Ovary (tissue), 9 donors: ENCODE data around the gene RBM47. TPM values are rescaled to one million over a fixed set of nuclear protein-coding genes. Genes with fewer than 3 reads are reported as not detected.

ENCODE experiments used
- DNase-seq, 5 donors: peaks; one replicate each; pipeline ENCODE4 v3.0.0-alpha.2; 2019 to 2020
- H3K27ac ChIP-seq, 2 donors: fragments of 200-600 bp; one replicate each; pipeline versions ENCODE4 v1.5.1 to v1.8.0; 2019 to 2022
- H3K27me3 ChIP-seq: fragments of 200-600 bp; one replicate; pipeline ENCODE4 v1.8.0; 2022
- H3K36me3 ChIP-seq: fragments of 200-600 bp; sonication (generic); one replicate; pipeline ENCODE4 v1.5.1; 2019
- H3K4me1 ChIP-seq: one replicate; pipeline ENCODE4 v1.8.1; 2013; ENCODE audit warnings: mild to moderate bottlenecking, moderate library complexity; ENCODE audit not compliant: insufficient read depth
- H3K4me3 ChIP-seq: fragments of 200-600 bp; sonication (generic); one replicate; pipeline ENCODE4 v1.5.1; 2017
- H3K9me3 ChIP-seq, 2 donors: fragments of 200-600 bp in 1 of 2; sonication (generic) in 1 of 2; one replicate each; pipeline versions ENCODE4 v1.5.1 to v1.8.1; 2013 to 2019; ENCODE audit warnings: mild to moderate bottlenecking in 1 of 2, moderate library complexity in 1 of 2
- CTCF ChIP-seq, 3 donors: fragments of 450-650 bp in 2 of 3; fragments of 200-600 bp in 1 of 3; IDR thresholded peaks; one replicate each; pipeline versions ENCODE4 v1.5.1 to v1.8.0; 2016 to 2022; ENCODE audit warnings: antibody characterized with exemption in 3 of 3, mild to moderate bottlenecking in 1 of 3
- EP300 ChIP-seq: sonication (generic); formaldehyde crosslinking; IDR thresholded peaks from one replicate; pipeline ENCODE4 v1.6.1; 2017; ENCODE audit warnings: antibody characterized with exemption
- POLR2A ChIP-seq: fragments of 450-650 bp; IDR thresholded peaks from one replicate; pipeline ENCODE4 v1.6.1; 2017; ENCODE audit warnings: antibody characterized with exemption, mild to moderate bottlenecking, moderate library complexity
- WGBS, 3 donors: extraction: QIAGEN DNeasy Blood & Tissue Kit in 1 of 3; methylation state at CpG; one replicate each; pipeline versions ENCODE4 v1.1.5 to v1.1.7; 2013 to 2017; 5-methylcytosine and 5-hydroxymethylcytosine counted together
- intact Hi-C, 4 donors: fragments of 100-400 bp; cut with DNase I; formaldehyde crosslinking; loops; one replicate each; pipeline versions ENCODE4 v1.11.0 to v1.15.1; 2022 to 2023
- polyA plus RNA-seq, 2 donors: library from polyadenylated mRNA; stranded (reverse); fragments of 200-250 nt in 1 of 2; fragments of 350-450 nt in 1 of 2; fragmentation: Illumina TruSeq in 1 of 2; extraction: RNeasy Lipid Tissue Mini Kit (QIAGEN cat#74804) in 1 of 2; gene quantifications; one replicate each; pipeline ENCODE4 v1.2.3, GENCODE V29; 2013 to 2014
- total RNA-seq, 7 donors: library from RNA; depleted of rRNA in 2 of 7; stranded (reverse); fragments of >200 nt in 2 of 7; fragmentation: NEBNext Ultra II Directional in 3 of 7; extraction: Animal tissue kit (Norgen Biotek cat#: 25700) in 3 of 7; gene quantifications; one replicate each; pipeline versions ENCODE4 v1.1.0 to v1.2.4, GENCODE V29; 2016 to 2023
- donor health status: DM: no; HTN: no; CAD: no; lungs with moderate emphysema.
- donor health status: DM: no; HTN: no; CAD: no.
- donor health status: Bipolar disorder and iron deficiency.
- donor health status: DM: yes; HTN: yes; CAD: no.
- donor health status: DM: no; HTN: no; CAD: no.
- donor health status: DM: yes; HTN: yes; CAD: no.

RBM47 gene
- total and polyA plus RNA-seq, 9 donors: 2.7 to 92.8 (median 10.3) TPM

DNA sequence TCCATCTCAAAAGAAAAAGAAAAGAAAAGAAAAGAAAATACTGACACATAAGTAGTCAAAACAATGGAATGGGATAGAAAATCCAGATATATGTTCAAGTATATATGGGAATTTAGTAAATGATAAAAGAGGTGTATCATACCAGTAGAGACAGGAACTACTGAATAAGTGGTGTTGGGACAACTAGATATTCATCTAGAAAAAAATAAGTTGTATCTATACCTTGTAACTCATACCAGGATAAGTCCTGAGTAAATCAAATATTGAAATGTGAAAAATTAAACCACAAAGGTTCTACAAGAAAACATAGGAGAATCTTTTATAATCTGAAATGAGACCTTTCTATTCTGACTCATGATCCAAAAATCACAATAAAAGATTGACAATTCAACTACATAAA lies 58.5 kb downstream of the RBM47 start:
- no peak for TF ChIP-seq EP300
- no peak for TF ChIP-seq CTCF (IDR thresholded peaks at IDR 0.05)
- TF ChIP-seq POLR2A: no peak
- intact Hi-C loops: no loop called here
- H3K4me3 ChIP-seq: no peak overlapping the region
- no peak overlapping the region for H3K27ac ChIP-seq
- no peaks in the 10 kb centered on the region for H3K36me3 ChIP-seq
- H3K4me1 ChIP-seq: no peaks in the 10 kb centered on the region
- no peaks in the 10 kb centered on the region for H3K27me3 ChIP-seq
- H3K9me3 ChIP-seq: no peaks in the 10 kb centered on the region
- no peak for DNase-seq

GRCh38 chr4:40570348-40571077 lies 59.2 kb downstream of the RBM47 start:
- H3K36me3 ChIP-seq: no peaks in the 10 kb centered on the region
- no peak for DNase-seq
- 93 to 94% (median 93%) methylated on average over 14 of the region's 14 CpGs for WGBS, 3 donors
- intact Hi-C loops: no loop called here
- H3K27me3 ChIP-seq: no peaks in the 10 kb centered on the region
- no peak overlapping the region for H3K27ac ChIP-seq
- no peaks in the 10 kb centered on the region for H3K9me3 ChIP-seq
- TF ChIP-seq CTCF (IDR thresholded peaks at IDR 0.05): no peak
- TF ChIP-seq EP300: no peak
- TF ChIP-seq POLR2A: no peak
- no peaks in the 10 kb centered on the region for H3K4me1 ChIP-seq
- H3K4me3 ChIP-seq: no peak overlapping the region

DNA sequence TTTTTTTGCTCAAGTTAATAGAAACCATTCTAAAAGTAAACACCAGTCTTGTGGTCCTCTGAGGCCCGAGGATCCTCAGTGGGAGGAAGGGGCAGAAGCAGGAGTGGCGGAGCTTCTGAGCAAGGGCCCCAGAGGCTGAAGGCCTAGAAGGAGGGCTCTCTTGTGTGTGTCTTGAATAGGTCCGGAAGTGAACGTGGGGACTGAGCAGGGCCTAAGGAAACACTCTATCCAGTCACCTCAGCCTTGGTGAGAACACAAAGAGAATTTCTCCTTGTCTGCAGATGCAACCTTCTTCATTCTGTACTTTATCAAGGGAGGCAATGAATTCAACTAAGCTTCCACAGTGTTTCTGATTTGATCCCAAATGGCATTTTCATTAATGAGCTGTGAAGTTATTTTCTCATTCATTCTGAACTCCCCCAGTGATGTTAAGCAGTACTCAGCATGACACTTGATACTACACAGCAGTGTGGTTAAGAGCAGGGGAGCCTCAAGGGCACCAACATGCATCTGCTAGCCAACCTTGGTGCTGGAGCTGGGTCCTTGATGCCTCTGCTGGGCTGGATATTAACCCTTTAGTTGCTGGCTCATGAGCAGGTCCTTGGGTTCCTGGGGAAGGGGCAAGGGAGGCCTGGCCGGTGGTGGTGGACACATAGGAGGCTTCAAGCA lies 64.7 kb downstream of the RBM47 start:
- DNase-seq: no peak
- H3K27ac ChIP-seq: no peak overlapping the region
- no peaks in the 10 kb centered on the region for H3K27me3 ChIP-seq
- H3K4me1 ChIP-seq: peaks cover 8% of the 10 kb centered on the region
- no peak overlapping the region for H3K4me3 ChIP-seq
- no peaks in the 10 kb centered on the region for H3K9me3 ChIP-seq
- intact Hi-C loops: no loop called here
- no peaks in the 10 kb centered on the region for H3K36me3 ChIP-seq
- no peak for TF ChIP-seq CTCF (IDR thresholded peaks at IDR 0.05)
- TF ChIP-seq EP300: no peak
- no peak for TF ChIP-seq POLR2A
- WGBS, 3 donors: 61 to 64% (median 62%) methylated on average over 5 of the region's 5 CpGs

DNA sequence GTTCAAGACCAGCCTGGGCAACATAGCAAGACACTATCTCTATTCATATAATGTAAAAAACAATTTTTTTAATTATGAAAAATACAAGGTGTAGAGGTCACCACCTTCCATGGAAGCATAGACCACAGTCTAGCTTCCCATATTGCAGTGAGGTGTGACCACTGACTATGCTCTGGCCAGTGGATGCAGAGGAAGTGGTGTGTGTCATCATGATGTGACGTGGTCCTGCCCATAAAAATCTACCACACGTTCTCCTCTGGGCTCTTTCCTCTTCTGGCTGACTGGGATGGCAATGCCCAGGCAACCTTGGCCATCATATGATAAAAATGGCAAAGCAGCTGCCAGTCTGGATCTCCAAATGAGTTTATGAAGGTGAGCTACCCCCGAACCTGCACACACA lies 65.7 kb downstream of the RBM47 start:
- intact Hi-C loops: no loop called here

More for the DNA sequence above, 65.7 kb downstream of the RBM47 start:
- Histone ChIP-seq H3K36me3 (no peaks in the 10 kb centered on the region), H3K9me3 (no peaks in the 10 kb centered on the region), H3K27ac (no peak overlapping the region), H3K27me3 (no peaks in the 10 kb centered on the region), H3K4me1 (peaks cover 9% of the 10 kb centered on the region), H3K4me3 (no peak overlapping the region)
- 84 to 87% (median 86%) methylated on average over 3 of the region's 3 CpGs for WGBS, 3 donors
- DNase-seq: no peak
- TF ChIP-seq POLR2A (no peak), EP300 (no peak), CTCF (IDR thresholded peaks at IDR 0.05) (no peak)
